Islet precursor cell (in vitro differentiated cells): ENCODE results near the gene TRMT11.
"Not testable (repeated sequence)": the region's sequence is repeated elsewhere in the genome, so short reads cannot be mapped to it uniquely, and the experiment has no call there.

Experiments used
- DNase-seq: peaks from one replicate; pipeline ENCODE4 v3.0.0-alpha.2; 2018

The TRMT11 gene

GRCh38 chr6:125986301-125987025 is at the start of gene TRMT11:
TRMT11 (plus strand) TSS chr6:125986540; CDS start chr6:125986551, 11 bp downstream.
- peak; percentile 98 for DNase-seq

GRCh38 chr6:125939026-125939425 is 47.3 kb upstream of the TRMT11 start:
- no peak for DNase-seq

GRCh38 chr6:125939791-125940190 is 46.5 kb upstream of the TRMT11 start:
- no peak for DNase-seq

GRCh38 chr6:125940247-125941041 is 45.9 kb upstream of the TRMT11 start:
- DNase-seq: no peak

- peak; percentile 73 for DNase-seq
Measured at GRCh38 chr6:125942672-125943527, 43.4 kb upstream of the TRMT11 start.

- DNase-seq: no peak
Measured at GRCh38 chr6:125943528-125944433, 42.6 kb upstream of the TRMT11 start.

GRCh38 chr6:125944434-125944816 is 41.9 kb upstream of the TRMT11 start:
- DNase-seq: no peak

GRCh38 chr6:125944896-125945295 is 41.4 kb upstream of the TRMT11 start:
- no peak for DNase-seq

- no peak for DNase-seq
Measured at GRCh38 chr6:125945378-125946141, 40.8 kb upstream of the TRMT11 start.

- no peak for DNase-seq
Measured at GRCh38 chr6:125947615-125948014, 38.7 kb upstream of the TRMT11 start.

- no peak for DNase-seq
Measured at GRCh38 chr6:125948455-125948854, 37.9 kb upstream of the TRMT11 start.

GRCh38 chr6:125949069-125949468 is 37.3 kb upstream of the TRMT11 start:
- no peak for DNase-seq

- DNase-seq: peak; percentile 82
Measured at GRCh38 chr6:125950293-125950692, 36.0 kb upstream of the TRMT11 start.

GRCh38 chr6:125950716-125951115 is 35.6 kb upstream of the TRMT11 start:
- DNase-seq: not testable (repeated sequence)

- peak; percentile 63 for DNase-seq
Measured at GRCh38 chr6:125951323-125951722, 35.0 kb upstream of the TRMT11 start.

GRCh38 chr6:125952764-125953501 is 33.4 kb upstream of the TRMT11 start:
- DNase-seq: peak; percentile 85

GRCh38 chr6:125953502-125953875 is 32.9 kb upstream of the TRMT11 start:
- peak; percentile 93 for DNase-seq

GRCh38 chr6:125954735-125955339 is 31.5 kb upstream of the TRMT11 start:
- no peak for DNase-seq

- DNase-seq: no peak
Measured at GRCh38 chr6:125955973-125956372, 30.4 kb upstream of the TRMT11 start.
